NCI-H2227 treated with DMSO at 0.1 percent for 48 hours (cell line): ENCODE data around the gene IRF2.
A peak's percentile ranks its signal among the peaks of the same experiment; 100 is the strongest.

Experiments used
- DNase-seq: peaks from one replicate; lab custom pipeline; 2025; lab: John Stamatoyannopoulos, UW

The IRF2 gene

DNA sequence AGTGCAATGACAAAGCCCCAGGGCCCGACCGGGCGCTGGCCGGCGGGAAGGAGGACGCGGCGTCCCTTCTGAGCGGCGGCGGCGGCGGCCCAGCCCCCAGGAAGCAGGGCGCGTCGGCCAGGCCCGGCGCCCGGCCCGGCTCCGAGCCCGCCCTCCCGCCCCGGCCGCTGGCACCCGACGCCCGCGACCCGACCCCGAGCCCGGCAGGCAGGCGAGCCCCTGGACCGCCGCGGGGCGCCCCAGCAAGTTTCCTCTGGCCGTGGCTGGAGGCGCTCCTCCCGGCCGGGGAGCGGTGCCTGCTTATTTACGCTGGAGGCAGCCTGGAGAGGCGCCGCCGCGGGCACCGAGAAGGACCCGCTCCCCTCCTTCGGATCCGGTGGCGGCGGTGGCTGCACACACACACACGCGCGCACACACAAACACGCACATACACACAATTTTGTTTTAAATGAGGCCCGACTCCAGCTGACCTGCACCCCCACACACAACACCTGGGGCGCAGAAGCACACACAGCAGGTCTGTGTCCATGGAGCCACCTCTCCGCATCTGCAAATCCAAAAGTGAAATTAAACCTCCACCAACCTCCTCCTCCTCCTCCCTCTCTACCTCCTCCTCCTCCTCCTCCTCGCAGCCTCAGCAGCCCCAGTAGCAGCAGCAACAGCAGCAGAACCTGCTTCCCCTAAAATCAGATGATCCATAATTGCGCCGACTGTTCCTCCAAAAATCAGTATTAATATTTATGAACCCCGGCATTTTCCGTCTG, 669 bp downstream of the IRF2 start:
- DNase-seq: no peak

DNA sequence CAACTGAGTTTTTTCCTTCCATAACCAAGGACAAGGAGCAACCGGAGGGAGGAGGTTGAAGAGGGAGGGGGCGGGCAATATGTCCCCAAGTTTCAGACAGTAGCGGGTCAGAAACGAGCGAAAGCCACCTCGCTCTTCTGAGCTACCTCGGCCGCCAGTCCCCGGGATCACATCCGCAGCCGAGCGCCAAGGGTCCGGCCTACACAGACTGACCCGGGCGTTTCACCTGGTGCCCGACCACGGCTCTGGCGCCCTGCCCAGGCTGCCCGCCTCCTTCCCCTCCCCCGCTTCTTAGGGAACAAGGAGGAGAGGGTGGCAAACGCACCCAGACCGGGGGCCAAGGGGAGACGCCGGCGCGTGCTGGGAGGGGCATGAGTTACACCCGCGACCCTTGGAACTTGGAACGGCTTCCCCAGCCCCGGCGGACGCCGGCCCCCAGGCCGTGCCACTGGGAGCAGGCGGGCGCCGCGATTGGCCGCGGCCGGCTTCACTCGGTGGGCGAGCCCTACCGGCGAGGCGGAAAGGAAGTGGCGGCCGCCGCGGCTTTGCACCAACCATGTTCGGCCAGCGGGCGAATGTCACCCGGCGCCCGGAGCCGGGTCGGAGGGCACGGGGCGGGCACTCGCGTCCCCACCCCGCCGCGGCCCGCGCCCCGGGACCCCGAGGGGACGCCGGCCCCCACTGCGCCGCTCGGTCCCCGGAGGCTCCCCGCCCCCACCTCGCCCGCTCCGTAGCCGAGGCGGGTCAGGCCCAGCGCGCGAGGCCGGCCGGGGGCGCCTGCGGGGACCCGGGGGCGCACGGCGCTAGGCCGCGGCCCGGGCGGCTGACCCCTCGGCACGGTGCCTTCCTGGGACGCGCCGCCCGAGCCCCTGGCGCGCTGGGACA, 1.5 kb downstream of the IRF2 start:
- no peak for DNase-seq

DNA sequence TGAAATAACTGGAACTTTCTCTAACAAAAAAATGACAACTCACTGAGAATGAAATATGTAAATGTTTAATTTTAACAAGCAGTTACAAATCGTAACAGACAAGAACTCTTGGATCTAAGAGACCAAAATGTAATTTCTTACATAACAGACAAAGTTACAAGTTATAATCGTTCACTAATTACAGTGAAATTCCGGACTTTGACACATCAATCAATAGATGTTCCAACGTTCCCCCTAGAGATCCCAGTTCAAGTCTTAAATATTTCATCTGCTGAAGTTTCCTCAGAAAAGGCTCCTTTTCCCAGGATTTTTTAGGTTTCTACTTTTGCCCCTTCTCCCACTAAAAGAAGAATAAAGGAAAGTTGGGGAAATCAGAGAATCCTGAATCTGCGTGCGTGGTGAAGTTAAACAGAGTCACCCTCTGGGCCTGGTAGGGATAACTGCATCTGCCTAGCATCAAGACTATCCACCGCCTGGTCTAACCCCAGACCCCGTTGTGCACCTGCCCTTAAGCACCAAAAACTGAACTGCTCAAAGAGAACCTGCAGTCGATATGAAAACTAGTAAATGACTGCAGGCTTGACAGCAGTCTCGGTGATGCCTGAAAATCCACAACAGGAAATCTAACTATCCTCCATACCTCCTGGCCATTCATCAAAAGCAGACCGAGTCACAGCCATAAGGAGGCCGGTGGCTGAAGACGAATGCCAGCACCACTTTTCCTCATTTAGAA, 2.3 kb downstream of the IRF2 start:
- no peak for DNase-seq

DNA sequence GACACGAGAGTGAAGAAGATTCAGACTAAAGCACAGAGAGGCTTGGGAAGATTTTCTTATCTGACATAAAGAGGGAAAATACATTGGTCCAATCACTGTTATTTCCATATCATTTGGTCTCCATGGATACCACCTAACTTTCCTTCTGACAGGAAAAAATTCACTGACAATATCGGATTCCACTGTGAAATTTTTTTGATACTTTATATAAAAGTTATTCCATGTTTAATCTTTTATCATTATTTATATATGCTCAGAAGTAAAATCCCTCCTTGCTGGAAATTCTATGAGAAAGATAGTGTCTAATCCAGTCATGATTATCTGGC, 3.6 kb downstream of the IRF2 start:
- DNase-seq: no peak

DNA sequence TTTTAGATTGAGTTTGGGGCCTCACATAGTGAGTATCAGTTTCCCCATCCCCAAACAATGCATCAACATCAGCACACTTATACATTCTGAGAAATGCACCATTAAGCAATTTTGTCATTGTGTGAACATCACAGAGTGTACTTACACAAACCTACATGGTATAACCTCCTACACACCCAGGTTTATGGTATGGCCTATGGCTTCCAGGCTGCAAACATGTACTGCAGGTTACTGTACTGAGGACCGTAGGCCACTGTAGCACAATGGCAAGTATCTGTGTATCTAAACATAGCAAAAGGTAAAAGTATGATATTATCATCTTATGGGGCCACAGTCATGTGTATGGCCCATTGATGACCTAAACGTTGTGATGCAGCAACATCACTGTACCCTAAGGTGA, 7.7 kb downstream of the IRF2 start:
- no peak for DNase-seq

DNA sequence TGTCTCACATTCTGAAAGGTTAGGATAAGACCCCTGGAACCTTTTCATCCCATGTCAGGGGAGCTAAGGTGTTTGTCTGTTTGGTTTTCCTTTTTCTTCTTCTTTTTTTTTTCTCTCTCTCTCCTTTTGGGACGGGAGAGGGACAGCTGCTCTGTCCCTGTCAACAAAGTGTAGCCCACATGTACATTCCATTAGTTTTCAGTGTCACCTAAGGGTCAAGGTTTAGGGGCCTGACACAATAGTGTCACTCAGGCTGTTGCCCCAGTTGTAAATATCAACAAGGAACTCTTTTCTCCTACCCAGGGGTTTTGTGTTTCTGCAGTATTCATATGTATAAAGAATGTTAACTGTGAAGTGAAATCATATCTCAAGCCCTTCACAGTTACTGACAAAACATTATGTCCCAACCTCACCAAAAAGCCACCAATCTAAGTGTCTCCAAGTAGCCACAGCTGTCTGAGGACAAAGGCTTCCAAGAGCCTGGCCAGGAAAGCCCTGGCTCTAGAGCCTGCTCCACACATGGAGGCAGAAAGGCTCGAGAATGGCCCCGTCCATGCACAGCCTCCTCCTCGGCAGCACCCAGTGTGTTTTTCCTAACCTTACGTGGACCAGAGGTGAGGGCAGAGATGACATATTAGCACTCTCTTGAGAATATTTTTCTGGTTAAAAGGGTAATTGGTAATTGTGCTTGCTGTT, 9.4 kb downstream of the IRF2 start:
- DNase-seq: no peak

DNA sequence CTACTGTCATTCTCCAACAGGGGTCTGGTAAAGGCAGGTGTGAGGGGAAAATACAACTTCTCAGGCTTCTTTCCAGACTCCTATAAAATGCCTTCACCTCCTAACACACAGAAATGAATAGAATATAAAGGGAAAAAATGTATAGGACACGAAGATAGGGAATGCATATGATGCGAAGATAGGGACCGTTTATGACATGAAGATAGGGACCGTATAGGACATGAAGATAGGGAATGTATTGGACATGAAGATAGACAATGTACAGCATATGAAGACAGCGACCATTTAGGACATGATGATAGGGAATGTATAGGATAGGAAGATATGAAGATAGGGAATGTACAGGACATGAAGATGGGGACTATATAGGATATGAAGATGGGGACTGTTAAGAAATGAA, 10.5 kb downstream of the IRF2 start:
- DNase-seq: no peak

DNA sequence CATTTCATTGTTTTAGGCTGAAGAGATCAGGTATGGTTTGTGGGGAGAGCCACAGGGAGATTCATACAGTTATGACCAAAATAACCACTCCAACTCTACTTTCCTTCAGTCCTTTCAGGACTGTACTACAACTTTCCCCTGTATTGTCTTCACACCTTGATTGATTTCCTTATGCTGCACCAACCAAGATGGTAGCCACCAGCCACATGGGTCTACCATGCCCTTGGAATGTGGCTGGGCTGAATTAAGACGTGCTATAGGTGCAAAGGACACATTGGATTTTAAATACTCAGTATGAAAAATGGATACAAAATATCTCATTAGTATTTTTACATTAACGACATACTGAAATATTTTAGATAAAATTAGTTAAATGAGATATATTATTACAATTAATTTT, 11.2 kb downstream of the IRF2 start:
- no peak for DNase-seq

DNA sequence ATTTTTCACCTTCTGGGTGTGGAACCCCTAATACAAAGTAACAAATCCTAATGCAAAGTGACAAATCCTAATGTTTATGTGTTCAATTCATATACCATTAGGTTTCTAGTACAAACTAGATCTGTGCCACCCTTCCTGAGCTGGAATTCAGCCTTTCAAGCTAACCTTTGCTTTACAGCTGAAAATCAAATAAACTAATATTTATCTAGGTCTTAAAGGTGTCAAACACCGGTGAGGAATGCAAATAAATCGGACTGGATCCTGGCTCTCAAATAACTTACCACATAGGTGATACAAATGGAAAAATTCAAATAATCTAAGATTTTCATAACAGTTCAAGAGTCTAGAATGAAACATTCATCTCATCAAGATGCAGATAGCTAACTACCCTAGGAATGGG, 11.6 kb downstream of the IRF2 start:
- DNase-seq: no peak

DNA sequence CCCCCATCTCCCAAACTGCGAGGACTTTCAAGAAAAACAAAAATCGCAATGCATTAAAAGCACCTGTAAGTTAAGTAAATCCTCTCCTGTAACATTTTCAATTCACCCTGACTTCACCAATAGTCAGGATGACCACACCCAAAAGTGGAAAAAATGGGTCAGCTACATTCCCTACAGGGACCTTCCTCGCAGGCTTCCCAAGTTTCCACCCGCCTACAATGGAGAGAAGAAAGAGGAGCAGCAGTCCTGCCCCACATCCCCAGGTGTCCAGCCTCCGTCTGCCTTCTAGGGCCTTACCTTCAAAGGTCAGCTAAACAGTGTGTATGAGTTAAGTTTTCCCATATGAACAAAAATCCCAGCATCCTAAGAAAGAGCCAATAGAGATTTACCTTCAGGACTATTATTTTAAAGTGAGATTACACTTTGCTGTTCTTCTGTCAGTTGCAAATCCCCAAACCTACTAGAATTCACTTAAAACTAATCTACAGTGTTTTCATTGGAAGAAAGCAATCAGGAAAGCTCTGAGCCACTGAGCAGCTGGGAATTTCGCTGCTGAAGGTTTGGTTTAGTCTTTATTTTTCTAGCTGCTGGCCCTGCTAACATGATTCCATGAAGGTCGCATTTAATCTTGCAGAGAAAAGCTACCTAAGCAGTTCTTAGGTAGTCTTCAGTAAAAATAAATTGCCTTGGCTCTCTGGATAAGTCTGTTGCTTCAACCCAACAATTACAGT, 12.5 kb downstream of the IRF2 start:
- DNase-seq: no peak

DNA sequence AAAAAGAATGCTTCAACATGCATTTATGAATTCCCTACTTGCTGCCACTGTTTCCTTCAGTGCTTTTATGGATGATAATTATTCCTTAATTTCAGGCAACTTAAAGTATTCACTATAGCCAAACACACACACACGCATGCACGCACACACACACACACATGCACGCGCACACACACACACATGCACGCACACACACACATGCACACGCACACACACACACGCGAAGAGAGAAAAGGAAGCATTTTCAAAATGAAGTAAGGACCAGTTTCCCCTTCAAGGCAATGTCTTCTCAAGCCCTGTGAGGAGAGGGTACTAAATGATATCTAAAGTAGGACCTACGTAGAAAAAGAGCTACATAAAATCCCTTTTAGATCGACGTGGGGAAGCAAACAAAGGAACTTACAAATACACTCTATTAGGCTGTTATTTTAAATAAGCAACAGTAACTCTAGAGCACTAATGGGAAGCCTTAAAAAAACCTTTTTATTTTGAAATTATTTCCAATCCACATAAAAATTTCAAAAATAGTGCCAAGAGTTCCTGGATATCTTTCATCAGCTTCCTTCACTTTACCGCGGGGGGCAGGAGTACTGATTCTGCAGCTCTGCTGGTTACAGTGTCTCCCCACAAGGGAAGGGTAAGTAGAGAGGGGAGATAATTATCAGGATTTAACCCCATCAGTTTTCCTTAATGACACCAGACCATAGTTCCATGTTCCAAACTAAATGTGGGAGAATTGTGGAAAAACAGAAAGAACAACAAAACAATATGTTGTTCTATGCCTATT, 13.7 kb downstream of the IRF2 start:
- no peak for DNase-seq

DNA sequence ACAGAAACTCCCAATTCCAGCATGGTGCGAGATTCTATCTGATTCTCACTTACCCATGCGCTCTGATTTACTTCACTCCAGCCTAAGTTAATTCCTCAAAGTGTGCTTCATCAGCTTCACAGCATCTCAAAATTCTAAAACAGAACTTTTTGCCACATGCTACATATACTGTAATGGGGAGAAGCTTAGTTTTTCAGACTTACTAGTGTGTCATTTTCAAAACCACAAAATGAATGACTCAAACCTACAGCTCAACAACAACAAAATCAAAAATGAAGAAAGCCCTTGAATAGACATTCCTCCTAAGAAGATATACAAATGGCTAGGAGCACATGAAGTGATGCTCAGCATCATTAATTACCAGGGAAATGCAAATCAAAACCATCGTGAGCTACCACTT, 14.9 kb downstream of the IRF2 start:
- DNase-seq: no peak

DNA sequence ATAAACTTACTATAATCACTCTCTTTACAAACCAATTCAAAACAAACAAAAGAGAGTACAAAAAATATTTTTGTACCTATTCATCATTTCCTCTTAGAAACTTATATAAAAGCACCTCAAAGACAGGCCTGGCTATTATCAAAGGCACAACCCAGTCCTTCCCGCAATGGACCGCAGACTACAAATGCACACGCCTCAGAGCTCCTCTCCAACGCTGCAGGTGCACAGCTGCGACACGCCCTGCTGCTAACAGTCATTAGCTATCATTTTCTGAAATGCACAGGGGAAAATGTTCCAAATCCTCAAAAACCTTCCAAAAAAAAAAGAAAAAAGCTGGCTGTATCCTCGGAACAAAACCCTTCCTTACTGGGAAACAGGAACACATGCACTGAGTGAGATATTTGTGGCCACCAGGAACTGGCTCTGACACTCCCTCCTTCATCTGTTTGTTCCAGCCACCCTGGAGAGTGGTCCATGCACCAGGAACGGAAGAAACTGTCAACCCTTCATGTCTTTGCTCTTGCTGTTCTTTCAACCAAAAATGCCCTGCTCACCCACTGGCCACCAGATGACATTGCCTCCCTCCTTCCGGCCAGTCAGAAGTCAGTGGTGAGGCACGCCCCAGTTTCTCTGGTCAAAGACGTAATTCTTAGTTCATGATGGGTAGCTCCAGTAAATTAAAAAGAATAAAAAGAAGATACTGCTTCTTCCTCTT, 16.7 kb downstream of the IRF2 start:
- peak; percentile 30 for DNase-seq

DNA sequence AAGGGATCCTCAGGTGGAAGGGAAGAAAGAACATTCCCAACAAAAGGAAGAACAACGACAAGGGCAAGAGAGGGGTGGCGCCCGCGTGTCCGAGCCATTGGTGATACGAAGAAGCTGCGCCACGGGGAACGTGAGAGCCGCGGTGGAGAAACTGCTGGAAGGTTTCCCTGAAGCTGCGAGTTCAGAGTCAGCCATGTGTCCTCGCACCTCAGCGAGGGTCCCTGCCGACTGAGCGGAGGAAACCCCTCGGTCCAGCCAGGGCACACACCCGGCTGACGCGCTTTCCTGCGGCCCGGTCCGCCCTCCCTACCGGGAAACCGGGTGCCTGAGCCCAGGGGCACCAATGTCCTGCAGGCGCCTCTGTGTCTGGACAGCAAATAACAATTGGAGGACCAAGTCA, 18.0 kb downstream of the IRF2 start:
- no peak for DNase-seq

DNA sequence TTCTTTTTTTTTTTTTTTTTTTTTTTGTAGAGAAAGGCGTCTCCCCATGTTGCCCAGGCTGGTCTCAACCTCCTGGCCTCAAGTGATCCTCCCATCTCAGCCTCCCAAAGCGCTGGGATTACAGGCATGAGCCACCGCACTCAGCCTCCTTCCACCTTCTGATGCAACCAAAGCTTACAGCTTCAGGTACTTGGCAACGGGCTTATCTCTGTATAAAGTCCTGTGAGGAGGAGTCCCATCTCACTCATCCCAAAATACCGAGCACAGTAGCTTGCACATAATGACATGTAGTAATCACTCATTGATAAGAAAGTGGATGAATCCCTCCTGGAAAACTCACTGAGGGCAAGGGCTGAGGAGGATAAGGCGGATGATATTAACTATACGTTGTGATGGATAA, 19.1 kb downstream of the IRF2 start:
- no peak for DNase-seq

DNA sequence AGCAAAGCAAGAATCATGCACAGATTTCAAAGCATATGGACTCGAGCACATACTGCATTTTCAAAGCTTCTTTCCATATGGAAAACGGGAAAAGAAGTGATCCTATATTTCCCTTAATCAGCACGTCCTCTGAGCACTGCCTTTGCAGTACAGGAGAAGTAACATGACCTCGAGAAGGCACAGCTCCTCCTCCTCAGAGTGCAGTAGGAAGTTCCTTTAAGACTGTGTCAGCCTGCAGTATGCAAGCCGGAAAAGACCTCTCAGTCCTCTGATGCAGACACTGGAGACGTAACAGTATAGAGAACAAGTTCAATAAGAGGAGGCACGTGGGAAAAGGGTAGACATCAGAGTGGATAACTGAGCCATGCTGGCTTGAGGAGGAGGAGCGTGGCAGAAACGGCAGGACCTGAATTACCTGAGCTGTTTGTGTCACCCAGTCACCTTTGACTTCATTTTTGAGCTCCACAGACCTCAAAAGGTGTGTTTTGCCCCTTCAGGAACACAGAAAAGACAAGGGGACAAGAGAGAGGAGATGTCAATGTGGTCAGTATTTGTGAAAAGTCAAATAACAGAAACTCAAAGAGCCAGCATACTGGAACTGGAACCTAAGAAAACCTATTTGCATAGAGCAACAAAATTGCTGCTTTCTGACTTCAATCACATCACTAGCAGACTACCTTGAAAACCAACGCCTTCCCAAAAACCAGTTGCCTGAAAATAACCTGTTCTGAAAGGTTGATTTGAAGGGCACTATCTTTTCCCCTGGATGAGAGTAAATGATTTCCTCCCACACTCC, 20.8 kb downstream of the IRF2 start:
- DNase-seq: no peak

DNA sequence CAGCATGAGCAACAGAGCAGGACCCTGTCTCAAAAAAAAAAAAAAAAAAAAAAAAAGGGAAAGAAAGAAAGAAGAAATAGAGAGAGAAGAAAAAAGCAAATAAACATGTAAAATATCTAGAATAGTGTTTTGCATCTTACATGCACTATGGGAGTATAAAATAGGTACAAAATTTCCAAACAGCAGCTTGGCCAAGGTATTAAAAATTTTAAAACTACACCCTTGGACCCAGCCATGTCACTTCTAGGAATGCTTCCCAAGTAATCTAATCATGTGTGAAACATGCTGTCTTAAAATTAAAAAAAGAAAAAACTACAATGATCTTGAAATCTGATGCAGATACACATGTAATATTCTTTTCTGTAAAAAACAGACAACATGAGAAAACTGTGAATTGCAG, 21.6 kb downstream of the IRF2 start:
- DNase-seq: no peak

DNA sequence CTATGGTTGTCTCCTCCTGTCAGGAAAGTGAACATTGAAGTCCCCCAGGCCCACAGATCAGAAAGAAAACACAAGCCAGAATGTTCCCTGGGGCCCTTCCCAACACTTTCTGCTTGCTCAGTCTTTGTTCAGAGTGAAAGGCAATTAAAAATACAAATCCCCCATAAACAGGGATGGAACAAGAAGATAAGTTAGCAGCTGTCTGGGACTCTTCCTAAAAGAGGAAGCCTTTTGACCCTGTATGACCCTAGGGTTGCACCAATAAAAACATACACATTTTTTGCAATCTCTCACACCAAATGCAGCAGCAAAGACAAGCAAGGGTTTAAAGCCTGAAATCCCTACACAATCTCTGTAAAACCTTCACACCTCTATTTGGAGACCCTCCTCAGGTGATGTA, 22.6 kb downstream of the IRF2 start:
- DNase-seq: no peak
